HG03159 (cell line): ENCODE results near the gene TK1.

Experiments
- ATAC-seq: cut with Tn5 transposase; IDR thresholded peaks from one replicate; pipeline ENCODE4 v1.9.1; 2021; ENCODE audit warnings: mild to moderate bottlenecking, moderate library complexity; ENCODE audit not compliant: unreplicated experiment

Gene TK1

DNA sequence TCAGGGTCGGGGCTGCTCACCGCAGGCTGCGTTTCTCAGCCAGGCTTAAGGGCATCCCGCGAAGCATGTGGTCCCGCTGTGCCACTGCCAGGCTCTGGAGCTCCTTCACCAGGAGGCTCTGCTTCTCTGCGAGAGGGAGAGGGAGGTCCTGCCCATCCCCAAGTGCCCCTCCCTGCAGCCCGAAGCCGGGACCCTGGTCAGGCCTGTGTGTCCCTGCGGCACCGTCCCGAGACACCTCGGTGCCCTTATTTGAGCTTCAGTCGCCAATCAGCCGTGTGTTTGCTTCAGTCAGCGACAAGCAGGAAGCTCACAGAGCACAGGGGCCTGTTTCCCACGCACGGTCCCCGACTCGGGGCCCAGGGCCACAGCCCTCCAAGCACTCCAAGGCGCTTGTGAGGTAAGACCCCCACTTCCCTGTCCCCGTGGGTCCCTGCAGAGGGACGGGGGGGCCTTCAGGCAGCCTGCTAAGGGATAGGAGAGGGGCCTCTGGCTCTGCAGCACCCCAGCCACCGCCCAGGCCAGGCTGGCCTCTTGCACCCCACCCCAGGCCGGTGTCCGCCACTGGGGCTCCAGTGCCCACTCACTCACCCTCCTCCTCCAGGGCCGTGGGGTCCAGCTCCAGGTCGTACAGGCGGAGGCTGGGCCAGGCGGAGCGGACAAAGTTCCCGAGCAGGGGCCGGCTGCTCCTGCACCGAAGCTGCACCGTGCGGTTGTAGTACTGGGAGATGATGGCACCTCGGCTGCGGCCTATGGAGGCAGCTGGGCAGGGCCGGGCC lies 61.5 kb downstream of the TK1 start:
- no peak for ATAC-seq

DNA sequence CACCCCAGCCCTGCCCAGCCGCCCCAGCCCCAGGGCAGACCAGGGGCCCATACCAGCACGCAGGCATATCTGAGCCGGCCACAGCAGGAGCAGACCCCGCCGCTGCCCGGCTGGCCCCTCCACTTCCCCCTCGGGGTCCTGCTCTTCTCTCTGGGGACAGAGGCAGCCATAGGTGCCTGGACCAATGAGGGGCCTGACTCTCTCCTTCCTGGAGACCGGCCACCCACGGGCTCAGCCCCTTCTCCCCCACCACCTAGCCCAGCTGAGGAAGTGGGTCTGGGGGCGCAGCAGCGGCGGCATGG lies 62.1 kb downstream of the TK1 start:
- ATAC-seq, result no peak
